Psoas muscle (tissue), 8 donors: ENCODE data around the gene SH3RF2. TPM values are rescaled to one million over a fixed set of nuclear protein-coding genes. Genes with fewer than 3 reads are reported as not detected.
"Not testable (repeated sequence)": the region's sequence is repeated elsewhere in the genome, so short reads cannot be mapped to it uniquely, and the experiment has no call there.

ENCODE experiments used
- ATAC-seq, 4 donors: fragments of 200-7000 bp; cut with Tn5 transposase; one replicate each; pipeline ENCODE4 v1.9.1; 2020; ENCODE audit warnings: moderate library complexity in 3 of 4, mild to moderate bottlenecking in 2 of 4
- DNase-seq, 2 donors: peaks; one replicate each; pipeline ENCODE4 v3.0.0-alpha.2; 2020
- H3K27ac ChIP-seq: fragments of 200-600 bp; one replicate; pipeline ENCODE4 v1.8.0; 2022
- H3K27me3 ChIP-seq, 3 donors: fragments of 200-600 bp in 1 of 3; one replicate each; pipeline versions ENCODE4 v1.6.1 to v1.8.0; 2013 to 2022; ENCODE audit warnings: low read length in 2 of 3, mild to moderate bottlenecking in 2 of 3, moderate library complexity in 1 of 3; ENCODE audit not compliant: insufficient read depth in 3 of 3
- H3K36me3 ChIP-seq, 2 donors: fragments of 200-600 bp in 1 of 2; one replicate each; pipeline versions ENCODE4 v1.6.1 to v1.8.0; 2013 to 2022; ENCODE audit warnings: low read depth in 1 of 2, mild to moderate bottlenecking in 1 of 2, moderate library complexity in 1 of 2; ENCODE audit not compliant: insufficient read depth in 1 of 2
- H3K4me1 ChIP-seq: fragments of 200-600 bp; one replicate; pipeline ENCODE4 v1.8.0; 2022
- H3K4me3 ChIP-seq: fragments of 200-600 bp; one replicate; pipeline ENCODE4 v1.8.0; 2022; ENCODE audit warnings: mild to moderate bottlenecking
- H3K9me3 ChIP-seq: fragments of 200-600 bp; one replicate; pipeline ENCODE4 v1.8.0; 2022
- CTCF ChIP-seq: fragments of 200-600 bp; IDR thresholded peaks from one replicate; pipeline ENCODE4 v1.8.0; 2022; ENCODE audit warnings: antibody characterized with exemption
- WGBS, 3 donors: extraction: QIAGEN DNeasy Blood & Tissue Kit; methylation state at CpG; one replicate each; pipeline versions ENCODE4 v1.1.6 to v1.1.7; 2013; 5-methylcytosine and 5-hydroxymethylcytosine counted together
- intact Hi-C, 2 donors: fragments of 100-400 bp; cut with DNase I; formaldehyde crosslinking; loops; one replicate each; pipeline versions ENCODE4 v1.11.0 to v1.14.2; 2022
- polyA plus RNA-seq, 3 donors: library from polyadenylated mRNA; stranded (reverse); fragments of 200-250 nt; gene quantifications; one replicate each; pipeline ENCODE4 v1.2.3, GENCODE V29; 2013
- total RNA-seq, 4 donors: library from RNA; stranded (reverse); fragmentation: NEBNext Ultra II Directional in 2 of 4; extraction: Animal tissue kit (Norgen Biotek cat#: 25700) in 2 of 4; gene quantifications; one replicate each; pipeline versions ENCODE4 v1.2.1 to v1.2.4, GENCODE V29; 2021 to 2023
- donor health status: healthy with polysubstance abuse.
- donor health status: DM: no; HTN: no; CAD: no; lungs with moderate emphysema.
- donor health status: Bipolar disorder and iron deficiency.
- donor health status: healthy.
- donor health status: DM: yes; HTN: yes; CAD: no.
- donor health status: DM: no; HTN: no; CAD: no.
- donor health status: DM: no; HTN: no; CAD: no.
- donor health status: DM: yes; HTN: yes; CAD: no.

SH3RF2 gene
- total and polyA plus RNA-seq, 7 donors = 1.1 to 64.1 (median 24.3) TPM

DNA sequence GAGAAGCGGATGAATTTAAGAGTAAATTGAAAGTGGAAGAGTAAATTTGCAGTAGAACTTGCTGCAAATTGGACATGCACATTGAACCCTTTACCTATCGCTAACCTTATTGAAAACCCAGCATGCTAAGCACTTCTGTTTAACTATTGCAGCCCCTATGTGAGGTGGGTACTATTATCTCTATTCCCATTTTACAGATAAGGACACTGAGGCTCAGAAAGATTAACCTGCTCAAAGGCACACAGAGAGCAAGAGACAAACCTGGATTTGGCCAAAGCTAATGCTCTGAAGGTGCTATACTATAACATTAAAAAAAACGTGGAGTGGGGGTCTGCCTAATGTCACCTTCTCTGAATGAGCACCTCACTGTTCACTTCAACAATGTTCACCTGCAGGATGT, 21.0 kb downstream of the SH3RF2 start:
- Histone ChIP-seq H3K4me1 (no peaks in the 10 kb centered on the region), H3K4me3 (no peak overlapping the region), H3K27me3 (no peaks in the 10 kb centered on the region), H3K27ac (no peak overlapping the region), H3K9me3 (no peaks in the 10 kb centered on the region), H3K36me3 (no peaks in the 10 kb centered on the region)
- no peak for ATAC-seq
- TF ChIP-seq CTCF = no peak
- WGBS, 3 donors = 88 to 98% (median 92%) methylated on average over 3 of the region's 3 CpGs
- no peak for DNase-seq
- intact Hi-C loops = no loop called here

GRCh38 chr5:145958436-145958835, 22.1 kb downstream of the SH3RF2 start:
- H3K27ac ChIP-seq = no peak overlapping the region
- 56 to 61% (median 56%) methylated on average over 6 of the region's 6 CpGs for WGBS, 3 donors
- ATAC-seq = no peak

GRCh38 chr5:145960166-145960565, 23.8 kb downstream of the SH3RF2 start:
- ATAC-seq = no peak
- DNase-seq = no peak
- TF ChIP-seq CTCF = no peak
- Histone ChIP-seq H3K4me1 (no peaks in the 10 kb centered on the region), H3K4me3 (no peak overlapping the region), H3K36me3 (no peaks in the 10 kb centered on the region), H3K9me3 (no peaks in the 10 kb centered on the region), H3K27ac (no peak overlapping the region), H3K27me3 (no peaks in the 10 kb centered on the region)
- 47 to 63% (median 58%) methylated on average over 1 of the region's 1 CpG for WGBS, 3 donors
- intact Hi-C loops = no loop called here

More at GRCh38 chr5:145958436-145958835, 22.1 kb downstream of the SH3RF2 start:
- Histone ChIP-seq H3K4me1 (no peaks in the 10 kb centered on the region), H3K4me3 (no peak overlapping the region), H3K27me3 (no peaks in the 10 kb centered on the region), H3K9me3 (no peaks in the 10 kb centered on the region), H3K36me3 (no peaks in the 10 kb centered on the region)
- intact Hi-C loops = no loop called here
- TF ChIP-seq CTCF = no peak
- no peak for DNase-seq

DNA sequence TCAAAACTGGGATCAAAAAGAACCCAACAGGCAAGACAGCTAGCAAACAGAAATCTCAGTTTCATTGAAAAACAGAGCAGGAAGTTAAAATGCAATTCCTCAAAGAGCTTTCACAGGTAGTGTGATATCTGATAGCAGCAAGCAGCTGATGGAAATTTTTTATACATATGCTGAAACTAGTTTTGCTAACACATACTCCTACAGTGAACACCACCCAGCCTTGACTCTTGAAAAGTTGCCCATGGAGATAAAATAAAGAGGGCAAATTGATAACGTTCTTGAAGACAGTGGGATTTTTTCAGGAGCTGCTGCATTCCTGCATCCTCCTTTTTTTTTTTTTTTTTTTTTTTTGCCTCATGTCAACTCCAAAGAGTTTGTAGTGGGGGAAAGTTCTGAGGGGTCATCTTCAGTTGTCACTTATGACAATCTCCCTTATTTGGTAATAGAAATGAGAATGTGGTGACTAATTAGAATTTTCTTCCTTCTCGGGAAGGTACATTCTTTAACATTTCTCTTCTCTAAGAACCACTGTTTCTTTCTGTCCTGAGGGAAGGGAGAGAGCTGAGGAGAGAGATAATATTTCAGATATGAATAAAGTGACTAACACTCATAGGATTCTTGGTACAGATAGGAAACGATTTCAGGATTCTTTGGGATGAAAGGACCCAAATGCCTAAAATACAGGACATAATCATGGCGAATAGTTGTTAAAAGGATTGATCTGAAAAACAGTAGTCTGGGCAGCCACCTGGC, 24.6 kb downstream of the SH3RF2 start:
- Histone ChIP-seq H3K27ac (no peak overlapping the region), H3K36me3 (no peaks in the 10 kb centered on the region), H3K4me3 (no peak overlapping the region), H3K4me1 (no peaks in the 10 kb centered on the region), H3K9me3 (no peaks in the 10 kb centered on the region), H3K27me3 (no peaks in the 10 kb centered on the region)
- DNase-seq (no peak), ATAC-seq (no peak)
- intact Hi-C loops = no loop called here
- TF ChIP-seq CTCF = no peak
- 38 to 41% (median 40%) methylated on average over 4 of the region's 4 CpGs for WGBS, 3 donors

DNA sequence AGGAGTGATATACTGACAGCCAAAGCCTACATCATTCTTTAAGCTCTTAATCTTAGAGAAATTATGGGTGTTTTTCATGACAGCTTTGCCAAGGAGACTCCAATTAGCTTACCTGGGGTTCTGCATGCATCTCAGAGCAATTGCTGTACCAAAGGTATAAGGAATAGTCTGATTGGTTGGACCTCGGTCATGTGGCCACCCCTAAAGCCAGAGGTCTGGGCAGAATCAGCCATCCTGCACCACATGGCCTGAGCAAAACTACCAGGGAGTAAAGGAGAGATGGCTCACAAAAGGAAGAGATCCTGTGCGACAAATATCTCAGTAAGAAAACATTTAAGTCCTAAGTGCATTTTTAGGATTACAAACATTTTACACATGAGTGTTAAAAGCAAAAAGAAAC, 25.6 kb downstream of the SH3RF2 start:
- no peak for ATAC-seq
- WGBS, 3 donors = 84 to 90% (median 84%) methylated on average over 2 of the region's 2 CpGs
- no peak overlapping the region for H3K27ac ChIP-seq
- no peak for TF ChIP-seq CTCF
- no peak overlapping the region for H3K4me3 ChIP-seq
- H3K4me1 ChIP-seq = no peaks in the 10 kb centered on the region
- intact Hi-C loops = no loop called here
- no peak for DNase-seq
- H3K27me3 ChIP-seq = no peaks in the 10 kb centered on the region
- H3K36me3 ChIP-seq = no peaks in the 10 kb centered on the region
- no peaks in the 10 kb centered on the region for H3K9me3 ChIP-seq

GRCh38 chr5:145964008-145964407, 27.6 kb downstream of the SH3RF2 start:
- intact Hi-C loops, H3K4me3 ChIP-seq, H3K27ac ChIP-seq, DNase-seq, H3K4me1 ChIP-seq, H3K36me3 ChIP-seq, H3K9me3 ChIP-seq, ATAC-seq, H3K27me3 ChIP-seq: not testable (repeated sequence)
- 93 to 96% (median 95%) methylated on average over 9 of the region's 9 CpGs for WGBS, 3 donors
